Calu3 (cell line): ENCODE measurements around the gene DNAH17. TPM values are rescaled to one million over a fixed set of nuclear protein-coding genes. Genes with fewer than 3 reads are reported as not detected.

Experiments
- BruUV-seq: library from RNA; stranded (reverse); fragments of 400-500 nt; replicated peaks from 2 replicates; lab custom pipeline; 2021; lab: Mats Ljungman, UMichigan
- CTCF ChIA-PET: fragments of 300-600 bp; sonication (Branson Sonifier 250); formaldehyde crosslinking; loops from one replicate; lab custom pipeline; 2022; ENCODE audit warnings: antibody characterized with exemption; lab: Charles Lee
- DNase-seq: peaks from one replicate; pipeline ENCODE4 v3.0.0; 2022
- H3K27ac Mint-ChIP-seq: one replicate; pipeline ENCODE4 v1.8.0; 2022; ENCODE audit warnings: mixed read lengths; ENCODE audit not compliant: unreplicated experiment
- H3K27me3 Mint-ChIP-seq: one replicate; pipeline ENCODE4 v1.8.0; 2022; ENCODE audit warnings: mixed read lengths; ENCODE audit not compliant: unreplicated experiment
- H3K36me3 Mint-ChIP-seq: one replicate; pipeline ENCODE4 v1.8.0; 2022; ENCODE audit warnings: mild to moderate bottlenecking, moderate library complexity, mixed read lengths; ENCODE audit not compliant: insufficient read depth, unreplicated experiment
- H3K4me1 Mint-ChIP-seq: one replicate; pipeline ENCODE4 v1.8.0; 2022; ENCODE audit warnings: mild to moderate bottlenecking, low read depth, mixed read lengths; ENCODE audit not compliant: unreplicated experiment
- H3K4me3 Mint-ChIP-seq: one replicate; pipeline ENCODE4 v1.8.0; 2022; ENCODE audit warnings: mild to moderate bottlenecking, low read depth, moderate library complexity, mixed read lengths; ENCODE audit not compliant: unreplicated experiment
- H3K9me3 Mint-ChIP-seq: one replicate; pipeline ENCODE4 v1.8.0; 2022; ENCODE audit warnings: low read depth, mixed read lengths; ENCODE audit not compliant: unreplicated experiment
- CTCF ChIP-seq: fragments of 200-600 bp; IDR thresholded peaks from one replicate; pipeline ENCODE4 v1.8.0; 2022; ENCODE audit warnings: antibody characterized with exemption; ENCODE audit not compliant: unreplicated experiment
- intact Hi-C: fragments of 100-400 bp; cut with micrococcal nuclease; formaldehyde crosslinking; loops from one replicate; pipeline ENCODE4 v1.10.0; 2022; ENCODE audit not compliant: unreplicated experiment
- total RNA-seq: library from RNA; stranded (reverse); gene quantifications from 2 replicates; pipeline ENCODE4 v1.2.3, GENCODE V29; 2022

Gene DNAH17
- total RNA-seq, 1 experiment from 2014 or later = 0.19 TPM

- no TSS peak for BruUV-seq
- Mint-ChIP-seq H3K27ac (no peak overlapping the region), H3K4me3 (no peak overlapping the region), H3K9me3 (no peaks in the 10 kb centered on the region), H3K36me3 (peaks cover 4% of the 10 kb centered on the region), H3K4me1 (no peaks in the 10 kb centered on the region), H3K27me3 (no peaks in the 10 kb centered on the region)
- CTCF ChIA-PET = no interaction called here
- intact Hi-C loops = no loop called here
- no peak for DNase-seq
- TF ChIP-seq CTCF = no peak
Measured at GRCh38 chr17:78444392-78444791, 132.8 kb downstream of the DNAH17 start.

GRCh38 chr17:78442648-78443218 lies 134.5 kb downstream of the DNAH17 start:
- TF ChIP-seq CTCF = no peak
- Mint-ChIP-seq H3K4me3 (no peak overlapping the region), H3K9me3 (no peaks in the 10 kb centered on the region), H3K36me3 (peaks cover 10% of the 10 kb centered on the region), H3K27me3 (peaks cover 4% of the 10 kb centered on the region), H3K4me1 (no peaks in the 10 kb centered on the region), H3K27ac (no peak overlapping the region)
- no TSS peak for BruUV-seq
- intact Hi-C loops = no loop called here
- CTCF ChIA-PET = no interaction called here
- DNase-seq = no peak

- H3K36me3 Mint-ChIP-seq = peaks cover 14% of the 10 kb centered on the region
- BruUV-seq = no TSS peak
- H3K27ac Mint-ChIP-seq = no peak overlapping the region
- H3K9me3 Mint-ChIP-seq = no peaks in the 10 kb centered on the region
- CTCF ChIA-PET = no interaction called here
- peaks cover 18% of the 10 kb centered on the region for H3K27me3 Mint-ChIP-seq
- intact Hi-C loops = no loop called here
- no peak for TF ChIP-seq CTCF
- no peak overlapping the region for H3K4me3 Mint-ChIP-seq
- DNase-seq = no peak
- H3K4me1 Mint-ChIP-seq = no peaks in the 10 kb centered on the region
Measured at GRCh38 chr17:78441271-78441971, 135.8 kb downstream of the DNAH17 start.

GRCh38 chr17:78438694-78439325 lies 138.4 kb downstream of the DNAH17 start:
- H3K27me3 Mint-ChIP-seq = peaks cover 28% of the 10 kb centered on the region
- H3K4me3 Mint-ChIP-seq = no peak overlapping the region
- no peaks in the 10 kb centered on the region for H3K4me1 Mint-ChIP-seq
- BruUV-seq = no TSS peak
- CTCF ChIA-PET = no interaction called here
- TF ChIP-seq CTCF = no peak
- DNase-seq = no peak
- intact Hi-C loops = no loop called here
- peaks cover 11% of the 10 kb centered on the region for H3K36me3 Mint-ChIP-seq
- H3K9me3 Mint-ChIP-seq = no peaks in the 10 kb centered on the region
- no peak overlapping the region for H3K27ac Mint-ChIP-seq
